ENCODE results near the gene MVB12B.

Gene MVB12B

GRCh38 chr9:126389992-126390391 lies 63.4 kb downstream of the MVB12B start:
- DNase-seq = no peak

GRCh38 chr9:126390923-126391322 lies 64.3 kb downstream of the MVB12B start:
- DNase-seq = no peak

DNA sequence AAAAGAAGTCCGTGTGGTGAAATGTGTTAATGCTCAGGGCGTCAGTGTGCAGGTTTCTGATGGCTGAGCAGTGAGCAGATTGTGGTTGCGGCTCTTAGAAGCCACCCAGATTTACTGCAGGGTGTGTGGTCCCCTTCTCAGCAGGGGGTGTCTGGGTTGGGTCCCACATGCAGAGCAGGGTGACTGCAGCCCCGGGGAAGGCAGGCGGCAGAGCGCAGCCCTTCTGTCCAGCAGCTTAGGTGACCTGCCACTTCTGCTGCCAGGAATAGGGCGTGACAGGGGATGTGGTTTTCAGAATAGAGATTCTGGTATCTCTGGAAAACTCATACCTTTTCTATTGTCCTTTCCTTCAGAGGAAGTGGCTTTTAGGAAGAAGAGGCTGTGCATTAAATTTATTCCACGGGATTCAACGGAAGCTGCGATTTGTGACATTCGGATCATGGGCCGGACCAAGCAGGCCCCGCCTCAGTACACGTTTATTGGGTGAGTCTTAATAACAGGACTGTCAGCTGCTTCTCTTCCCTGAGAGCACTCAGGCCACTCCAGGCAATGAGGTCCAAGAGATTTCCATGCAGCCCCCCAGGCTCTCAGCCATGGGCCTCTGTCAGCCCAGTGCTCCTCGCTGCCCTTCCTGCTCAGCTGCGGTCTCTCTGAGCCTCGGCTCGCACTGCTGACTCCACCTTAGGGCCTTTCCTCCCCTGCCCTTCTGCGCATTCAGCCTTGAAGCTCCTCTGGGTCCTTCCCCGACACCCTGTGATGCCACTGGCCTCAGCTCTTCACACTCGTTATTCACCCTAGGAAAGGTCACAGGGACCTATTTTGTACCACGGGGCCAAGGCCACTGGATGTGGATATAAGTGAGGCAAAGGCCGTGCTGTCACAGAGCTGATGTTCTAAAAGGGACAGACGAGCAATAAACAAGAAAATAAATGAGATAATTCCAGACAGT lies 65.4 kb downstream of the MVB12B start:
- no peak for DNase-seq

DNA sequence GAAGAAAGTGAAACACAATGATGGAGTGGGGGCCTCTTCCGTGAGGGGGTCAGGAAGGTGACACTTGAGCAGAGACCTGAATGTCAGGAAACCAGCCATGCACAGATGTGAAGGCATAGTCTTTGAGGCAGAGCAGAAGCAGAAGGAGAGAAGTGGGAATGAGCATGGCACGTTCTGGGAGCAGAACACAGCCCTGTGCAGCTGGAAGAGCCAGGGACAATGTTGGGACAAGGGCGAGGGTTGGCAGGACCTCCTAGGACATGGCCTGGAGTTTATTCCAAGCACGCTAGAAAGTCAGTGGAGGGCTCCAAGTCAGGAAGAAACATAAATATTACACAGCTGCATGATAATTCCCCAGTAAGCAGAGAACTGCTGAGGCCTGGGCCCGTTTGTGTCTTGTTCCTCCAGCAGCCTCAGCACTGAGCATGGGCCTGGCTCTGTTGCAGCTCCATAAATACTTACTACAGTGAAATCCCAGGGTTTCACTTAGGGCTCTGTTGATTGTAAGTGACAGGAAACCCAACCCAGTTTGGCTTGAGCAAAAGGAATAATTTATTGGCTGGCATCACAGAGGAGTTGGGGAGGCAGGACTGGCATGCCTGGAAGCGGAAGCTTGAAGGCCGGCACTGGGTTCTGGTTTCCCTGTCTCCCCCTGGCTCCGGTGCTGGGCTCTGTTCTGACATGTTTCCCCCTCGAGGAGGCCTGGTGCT lies 66.2 kb downstream of the MVB12B start:
- DNase-seq = no peak

DNA sequence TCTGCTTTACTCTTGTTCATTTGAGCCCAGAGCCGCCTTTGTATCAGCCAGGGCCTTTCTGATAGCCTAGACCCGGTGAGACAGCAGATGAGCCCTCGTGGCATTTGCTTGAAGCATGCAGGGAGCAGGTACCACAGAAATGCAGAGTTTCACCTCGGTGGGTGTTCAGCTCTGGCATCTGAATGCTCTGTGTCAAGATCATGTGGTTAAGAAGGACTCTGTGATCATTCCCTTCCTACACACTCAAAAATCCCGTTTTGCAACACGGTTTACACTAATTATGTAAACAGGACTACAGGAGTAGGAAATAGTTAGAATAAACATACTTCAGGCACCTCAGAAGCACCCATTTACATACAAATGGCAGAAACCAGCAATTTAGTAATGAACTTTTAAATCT lies 67.2 kb downstream of the MVB12B start:
- no peak for DNase-seq

GRCh38 chr9:126394802-126395201 lies 68.2 kb downstream of the MVB12B start:
- no peak for DNase-seq

- no peak for DNase-seq
Observed at GRCh38 chr9:126395439-126396212, 69.0 kb downstream of the MVB12B start.

GRCh38 chr9:126397056-126397455 lies 70.4 kb downstream of the MVB12B start:
- no peak for DNase-seq

DNA sequence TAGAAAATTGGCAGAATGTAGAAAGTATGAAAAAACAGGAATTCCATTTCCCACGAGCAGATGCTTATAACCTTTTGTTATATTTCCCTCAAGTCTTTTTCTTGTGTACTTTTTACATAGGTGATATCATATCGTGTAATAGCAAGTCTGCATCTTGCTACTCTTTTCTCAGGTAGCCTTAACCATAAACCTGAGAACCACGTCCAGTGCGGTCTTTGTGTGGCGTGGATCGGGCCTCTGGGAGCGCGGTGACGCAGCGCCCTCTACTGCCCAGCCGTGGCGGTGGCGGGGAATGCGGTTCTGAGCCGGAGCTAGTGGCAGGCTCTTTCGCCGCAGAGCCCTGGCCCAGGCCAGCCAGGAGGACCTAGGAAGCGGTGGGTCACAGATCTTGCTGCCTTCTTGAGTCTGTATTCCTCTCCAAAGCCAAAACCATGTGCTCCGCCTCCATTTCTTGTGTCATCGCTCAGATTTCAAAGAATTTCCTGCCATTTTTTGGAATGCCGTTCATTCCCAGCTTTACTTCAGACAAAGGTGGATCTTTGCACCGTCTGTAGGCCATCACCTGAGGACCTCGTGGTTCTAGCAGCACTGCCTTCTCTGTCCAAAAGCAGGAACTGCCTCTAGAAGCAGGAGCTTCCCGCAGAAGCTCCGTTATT lies 71.9 kb downstream of the MVB12B start:
- DNase-seq = peak; percentile 90

DNA sequence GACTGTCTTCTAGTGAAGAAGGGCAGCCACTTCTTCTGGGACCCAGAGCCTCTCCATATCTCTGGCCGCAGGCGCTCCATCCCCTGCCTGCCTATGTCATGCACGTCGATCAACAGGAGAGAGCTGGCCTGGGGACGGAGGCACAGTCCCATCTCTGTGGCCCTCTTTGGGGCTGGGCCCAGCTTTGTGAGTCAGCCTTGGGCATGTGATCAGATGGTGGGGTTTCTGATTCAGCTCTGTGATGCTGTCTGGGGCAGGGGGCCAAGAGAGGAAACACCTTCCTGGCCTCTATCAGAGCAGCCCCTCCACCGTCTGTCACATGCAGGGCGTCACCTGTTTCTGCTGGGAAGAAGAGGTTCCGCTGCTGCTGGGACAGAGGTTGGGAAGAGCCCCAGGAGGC lies 72.6 kb downstream of the MVB12B start:
- DNase-seq = no peak

DNA sequence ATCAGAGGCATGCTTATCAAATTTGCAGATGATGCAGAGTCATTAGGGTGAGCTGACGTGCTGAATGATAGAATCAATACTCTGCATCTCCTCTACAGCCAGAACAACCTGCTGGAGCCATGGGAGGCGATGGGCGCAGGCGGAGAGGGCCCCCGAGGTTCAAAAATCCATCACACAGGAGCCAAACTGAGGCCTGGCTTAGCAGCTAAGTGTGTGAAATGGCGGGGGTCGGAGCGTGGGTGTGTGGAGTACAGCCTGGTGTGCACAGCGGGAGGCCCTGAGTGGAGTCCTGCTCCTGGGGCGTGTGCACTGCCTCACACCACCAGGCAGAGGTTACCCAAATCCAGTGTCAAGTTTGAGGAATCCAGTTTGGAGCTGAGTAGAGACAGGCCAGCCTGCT lies 73.2 kb downstream of the MVB12B start:
- no peak for DNase-seq

GRCh38 chr9:126400571-126400970 lies 73.9 kb downstream of the MVB12B start:
- no peak for DNase-seq

- no peak for DNase-seq
Observed at GRCh38 chr9:126401107-126401506, 74.5 kb downstream of the MVB12B start.

DNA sequence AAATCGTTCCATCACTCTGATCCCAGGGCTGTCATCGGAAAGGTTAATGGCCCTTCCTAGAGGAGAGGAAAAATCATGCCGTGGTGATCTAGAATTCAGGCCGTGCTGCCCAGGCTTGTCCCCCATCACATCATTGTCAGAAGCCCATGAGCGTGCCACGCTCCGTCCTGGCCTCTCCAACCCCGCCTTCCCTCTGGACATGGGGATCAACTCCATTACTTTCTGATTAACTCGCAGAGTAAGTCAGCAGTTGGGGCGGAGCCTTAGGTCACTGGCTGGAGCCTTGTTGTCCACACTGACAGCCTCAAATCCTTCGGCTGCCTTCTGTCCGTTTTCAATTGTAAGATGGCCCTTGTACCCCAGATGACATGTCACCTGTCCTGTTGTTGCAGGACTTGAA lies 75.0 kb downstream of the MVB12B start:
- no peak for DNase-seq

DNA sequence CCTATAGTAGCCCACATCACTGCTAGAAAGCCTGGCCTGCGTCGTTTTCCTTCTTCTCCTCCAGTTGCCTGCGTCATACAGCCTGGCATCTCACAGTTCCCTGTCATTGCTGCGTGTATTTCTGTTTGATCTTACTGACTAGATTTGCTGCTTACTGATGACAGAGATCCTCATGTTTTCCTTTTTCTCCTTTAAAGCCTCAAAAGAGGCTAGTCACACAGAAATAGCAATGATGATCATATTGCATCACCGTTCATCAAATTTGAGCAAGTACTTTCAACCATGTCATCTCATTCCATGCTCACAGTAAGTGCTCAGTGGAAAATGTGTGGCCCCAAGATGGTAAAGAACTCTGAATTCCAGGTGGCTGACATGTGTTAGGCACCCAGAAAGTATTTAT lies 76.8 kb downstream of the MVB12B start:
- DNase-seq = no peak

DNA sequence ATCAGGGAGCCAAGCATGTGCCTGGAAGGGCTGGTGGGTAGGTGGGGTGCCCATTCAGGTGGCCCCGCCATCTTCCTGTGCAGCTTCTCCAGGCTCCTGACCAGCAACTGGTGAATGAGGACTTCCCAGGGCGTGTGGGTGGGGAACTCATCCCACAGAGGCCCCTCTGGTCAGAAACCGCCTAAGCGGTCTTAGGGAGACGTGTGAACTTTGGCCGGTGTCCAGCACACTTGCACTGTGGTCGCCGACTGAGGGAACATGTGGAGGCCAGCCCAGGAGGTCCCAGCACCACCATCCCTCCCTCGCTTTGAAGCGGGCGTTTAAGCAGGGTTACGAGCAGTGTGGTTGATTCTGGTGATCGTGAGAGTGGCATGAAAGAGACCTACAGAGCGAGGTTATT lies 77.8 kb downstream of the MVB12B start:
- no peak for DNase-seq

DNA sequence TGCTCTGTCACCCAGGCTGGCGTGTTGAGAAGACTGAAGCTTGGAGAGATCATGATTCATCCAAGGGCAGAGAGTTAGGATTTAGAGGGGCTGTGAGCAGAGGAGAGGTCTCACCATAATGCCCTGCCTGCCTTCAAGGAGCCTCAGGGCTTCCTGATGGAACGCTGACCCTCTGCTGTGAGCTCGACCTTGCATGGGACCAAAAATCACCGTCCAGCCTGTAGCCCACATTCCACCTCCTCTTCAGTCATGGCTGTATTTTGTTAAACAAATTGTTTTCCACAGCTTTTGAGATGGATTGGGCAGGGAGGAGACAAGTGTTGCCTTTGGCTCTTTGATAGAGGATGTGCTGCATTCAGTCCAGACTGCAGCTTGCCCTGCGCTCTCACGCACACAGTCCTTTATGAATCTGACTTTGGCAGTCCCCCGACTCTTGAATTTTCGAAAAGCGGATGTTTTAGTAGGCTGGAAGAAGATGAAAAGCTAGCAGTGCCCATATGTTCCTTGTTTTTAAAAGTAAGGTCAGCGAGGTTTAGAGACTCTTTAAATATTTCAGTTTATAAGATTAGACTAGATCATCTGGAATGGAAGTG lies 79.5 kb downstream of the MVB12B start:
- DNase-seq = no peak

DNA sequence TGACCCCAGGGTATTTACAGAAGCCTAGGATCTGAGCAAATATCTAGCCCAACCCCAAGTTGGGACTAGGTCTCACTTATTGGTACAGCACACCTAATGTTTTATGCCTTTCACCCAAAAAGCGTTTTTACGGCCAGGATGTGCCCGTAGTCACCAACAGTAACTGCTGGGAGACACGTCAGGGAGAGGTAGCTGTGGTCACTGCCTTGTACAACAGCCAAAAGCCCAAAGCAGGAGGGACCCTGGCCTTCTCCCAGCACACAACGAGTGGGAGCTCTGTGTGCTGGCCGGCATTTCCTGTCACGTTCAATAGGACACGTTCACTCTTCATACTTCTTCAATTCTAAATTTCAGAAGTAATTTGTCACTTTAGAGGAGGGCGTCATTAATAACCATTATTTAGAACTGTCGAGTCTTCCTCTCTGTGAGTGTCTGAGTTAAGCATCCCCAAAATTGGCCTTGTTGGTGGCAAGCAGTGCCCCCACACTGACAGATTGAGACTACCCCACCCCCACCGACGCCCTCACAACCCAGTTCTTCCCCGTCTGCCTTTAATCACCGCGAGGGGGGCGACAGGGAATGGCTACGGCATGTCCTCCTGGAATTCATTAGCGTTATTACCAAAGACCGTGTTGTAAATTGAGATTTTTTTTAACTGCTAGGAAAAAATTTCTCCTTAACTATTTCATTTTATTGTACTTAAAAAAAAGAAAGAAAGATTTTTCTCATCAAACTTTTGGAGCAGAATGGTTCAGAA lies 80.7 kb downstream of the MVB12B start:
- no peak for DNase-seq

DNA sequence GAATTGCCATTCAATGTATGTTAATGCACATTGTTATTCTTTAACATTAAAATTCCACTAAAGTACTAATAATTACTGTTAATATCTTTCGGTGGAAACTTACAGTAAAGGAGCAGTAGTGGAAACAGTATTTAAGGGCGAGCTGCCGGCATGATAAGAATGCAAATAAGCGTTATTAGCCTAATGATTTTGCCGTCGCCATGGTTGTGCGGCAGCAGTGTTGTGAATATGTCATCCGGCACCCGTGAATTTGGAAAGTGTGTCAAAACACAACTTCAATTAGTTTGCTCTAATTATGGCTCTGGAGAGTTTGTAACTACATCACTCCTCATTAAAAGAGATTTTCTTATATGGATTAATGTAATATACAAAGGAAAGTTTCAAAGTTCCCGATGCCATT lies 81.4 kb downstream of the MVB12B start:
- DNase-seq = no peak

DNA sequence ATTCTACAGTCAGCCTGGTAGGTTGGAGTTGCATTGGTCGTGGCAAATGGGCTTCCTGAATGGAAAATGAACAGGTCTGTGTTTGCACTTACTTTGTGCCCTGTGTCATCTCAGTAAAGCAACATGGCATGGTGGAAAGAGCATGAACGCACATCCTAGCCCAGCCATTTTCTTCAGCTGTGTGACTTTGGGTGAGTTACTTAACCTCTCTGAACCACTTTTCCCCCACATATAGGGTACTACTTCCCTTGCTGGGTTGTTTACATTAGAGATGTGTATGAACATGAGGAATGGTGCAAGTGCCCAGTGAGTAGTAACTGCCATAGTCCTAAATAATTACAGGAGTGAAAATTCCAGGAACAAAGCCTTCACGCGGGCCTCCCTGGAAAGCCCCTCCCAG lies 83.6 kb downstream of the MVB12B start:
- no peak for DNase-seq

GRCh38 chr9:126411225-126411947 lies 84.8 kb downstream of the MVB12B start:
- no peak for DNase-seq

All from right forelimb (tissue), 1 donor.